GM23338 (cell line): ENCODE data around the gene CACNA1C.

Source experiments
- EZH2 ChIP-seq: fragments of 200-600 bp; sonication (generic); IDR thresholded peaks from one replicate; pipeline ENCODE4 v1.8.0; 2017; ENCODE audit warnings: antibody characterized with exemption, mild to moderate bottlenecking, low read depth; ENCODE audit not compliant: unreplicated experiment
- EZH2phosphoT487 ChIP-seq: fragments of 200-600 bp; sonication (generic); IDR thresholded peaks from one replicate; pipeline ENCODE4 v1.8.1; 2018; ENCODE audit warnings: antibody characterized with exemption; ENCODE audit not compliant: unreplicated experiment
- JUNB ChIP-seq: IDR thresholded peaks from one replicate; pipeline ENCODE4 v1.6.1; 2016; ENCODE audit warnings: antibody characterized with exemption; ENCODE audit not compliant: unreplicated experiment
- NANOG ChIP-seq: IDR thresholded peaks from 2 replicates; pipeline ENCODE4 v1.6.1; 2016; ENCODE audit warnings: antibody characterized with exemption, borderline replicate concordance
- POLR2AphosphoS5 ChIP-seq: IDR thresholded peaks from 2 replicates; pipeline ENCODE4 v1.6.1; 2016; ENCODE audit warnings: antibody characterized with exemption, low read depth
- STAT1 ChIP-seq: IDR thresholded peaks from one replicate; pipeline ENCODE4 v1.6.1; 2016; ENCODE audit warnings: antibody characterized with exemption; ENCODE audit not compliant: unreplicated experiment
- ZNF331 ChIP-seq: fragments of 250-450 bp; sonication (Bioruptor Pico); IDR thresholded peaks from 2 replicates; pipeline ENCODE4 v1.5.0; 2020; ENCODE audit warnings: low read depth, mild to moderate bottlenecking, moderate library complexity
- TF ChIP-seq, protein P1 (sequence below), 2 experiments: fragments of 200-600 bp in 1 of 2; sonication (generic) in 1 of 2; conservative IDR thresholded peaks; 2 replicates each; pipeline versions ENCODE4 v1.5.1 to v1.6.1; 2016 to 2017; ENCODE audit warnings: antibody characterized with exemption in 2 of 2, low read depth in 2 of 2, mild to moderate bottlenecking in 2 of 2, moderate library complexity in 1 of 2
- TF ChIP-seq, protein P2 (sequence below): IDR thresholded peaks from one replicate; pipeline ENCODE4 v1.6.1; 2018; ENCODE audit warnings: antibody characterized with exemption; ENCODE audit not compliant: unreplicated experiment

DNA sequence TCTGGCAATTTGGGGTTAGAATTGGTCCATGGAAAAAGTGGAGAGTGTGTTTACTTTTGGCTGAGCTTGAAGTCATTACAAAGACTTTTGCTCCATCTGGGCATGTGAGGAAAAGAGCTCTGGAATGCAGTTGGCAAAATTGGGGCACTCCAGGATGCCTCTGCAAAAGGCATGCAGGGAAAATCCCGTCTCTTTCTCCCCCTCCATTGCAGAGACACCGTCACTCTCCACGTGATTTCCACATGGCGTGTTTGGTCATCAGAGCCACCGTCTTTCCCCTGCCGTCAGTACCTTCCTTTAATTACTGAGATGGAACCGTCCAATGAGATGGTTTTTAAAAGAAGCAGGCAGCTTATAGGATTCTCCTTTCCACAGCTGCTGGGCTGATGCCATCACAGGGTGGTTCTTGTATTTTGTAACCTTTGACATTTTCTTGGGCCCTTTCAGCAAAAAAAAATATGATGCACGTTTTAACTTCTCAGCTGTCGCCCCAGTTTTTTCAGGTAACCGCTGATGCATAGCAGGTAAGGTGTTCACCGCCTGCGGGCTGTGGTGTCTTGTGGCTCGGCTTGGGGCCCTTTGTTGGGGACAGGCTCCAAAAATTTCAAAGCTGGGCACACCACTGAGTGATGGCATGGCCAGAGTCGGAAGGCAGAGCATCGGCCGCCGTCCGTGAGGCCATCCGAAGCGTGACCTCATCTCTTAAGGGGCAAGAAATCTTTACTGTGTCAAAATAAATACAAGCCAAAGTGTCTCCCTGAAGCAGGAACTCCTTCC is 68.4 kb downstream of the CACNA1C start:
- TF ChIP-seq, protein P1, sequence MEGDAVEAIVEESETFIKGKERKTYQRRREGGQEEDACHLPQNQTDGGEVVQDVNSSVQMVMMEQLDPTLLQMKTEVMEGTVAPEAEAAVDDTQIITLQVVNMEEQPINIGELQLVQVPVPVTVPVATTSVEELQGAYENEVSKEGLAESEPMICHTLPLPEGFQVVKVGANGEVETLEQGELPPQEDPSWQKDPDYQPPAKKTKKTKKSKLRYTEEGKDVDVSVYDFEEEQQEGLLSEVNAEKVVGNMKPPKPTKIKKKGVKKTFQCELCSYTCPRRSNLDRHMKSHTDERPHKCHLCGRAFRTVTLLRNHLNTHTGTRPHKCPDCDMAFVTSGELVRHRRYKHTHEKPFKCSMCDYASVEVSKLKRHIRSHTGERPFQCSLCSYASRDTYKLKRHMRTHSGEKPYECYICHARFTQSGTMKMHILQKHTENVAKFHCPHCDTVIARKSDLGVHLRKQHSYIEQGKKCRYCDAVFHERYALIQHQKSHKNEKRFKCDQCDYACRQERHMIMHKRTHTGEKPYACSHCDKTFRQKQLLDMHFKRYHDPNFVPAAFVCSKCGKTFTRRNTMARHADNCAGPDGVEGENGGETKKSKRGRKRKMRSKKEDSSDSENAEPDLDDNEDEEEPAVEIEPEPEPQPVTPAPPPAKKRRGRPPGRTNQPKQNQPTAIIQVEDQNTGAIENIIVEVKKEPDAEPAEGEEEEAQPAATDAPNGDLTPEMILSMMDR (conservative IDR thresholded peaks at IDR 0.05; ENCODE audit: low read depth in 2 of 2) = no peak
- TF ChIP-seq EZH2phosphoT487 (no peak), EZH2 (no peak), JUNB (no peak), POLR2AphosphoS5 (no peak), STAT1 (no peak), ZNF331 (CRISPR knock-in tag) (no peak), NANOG (no peak)
- TF ChIP-seq, protein P2, sequence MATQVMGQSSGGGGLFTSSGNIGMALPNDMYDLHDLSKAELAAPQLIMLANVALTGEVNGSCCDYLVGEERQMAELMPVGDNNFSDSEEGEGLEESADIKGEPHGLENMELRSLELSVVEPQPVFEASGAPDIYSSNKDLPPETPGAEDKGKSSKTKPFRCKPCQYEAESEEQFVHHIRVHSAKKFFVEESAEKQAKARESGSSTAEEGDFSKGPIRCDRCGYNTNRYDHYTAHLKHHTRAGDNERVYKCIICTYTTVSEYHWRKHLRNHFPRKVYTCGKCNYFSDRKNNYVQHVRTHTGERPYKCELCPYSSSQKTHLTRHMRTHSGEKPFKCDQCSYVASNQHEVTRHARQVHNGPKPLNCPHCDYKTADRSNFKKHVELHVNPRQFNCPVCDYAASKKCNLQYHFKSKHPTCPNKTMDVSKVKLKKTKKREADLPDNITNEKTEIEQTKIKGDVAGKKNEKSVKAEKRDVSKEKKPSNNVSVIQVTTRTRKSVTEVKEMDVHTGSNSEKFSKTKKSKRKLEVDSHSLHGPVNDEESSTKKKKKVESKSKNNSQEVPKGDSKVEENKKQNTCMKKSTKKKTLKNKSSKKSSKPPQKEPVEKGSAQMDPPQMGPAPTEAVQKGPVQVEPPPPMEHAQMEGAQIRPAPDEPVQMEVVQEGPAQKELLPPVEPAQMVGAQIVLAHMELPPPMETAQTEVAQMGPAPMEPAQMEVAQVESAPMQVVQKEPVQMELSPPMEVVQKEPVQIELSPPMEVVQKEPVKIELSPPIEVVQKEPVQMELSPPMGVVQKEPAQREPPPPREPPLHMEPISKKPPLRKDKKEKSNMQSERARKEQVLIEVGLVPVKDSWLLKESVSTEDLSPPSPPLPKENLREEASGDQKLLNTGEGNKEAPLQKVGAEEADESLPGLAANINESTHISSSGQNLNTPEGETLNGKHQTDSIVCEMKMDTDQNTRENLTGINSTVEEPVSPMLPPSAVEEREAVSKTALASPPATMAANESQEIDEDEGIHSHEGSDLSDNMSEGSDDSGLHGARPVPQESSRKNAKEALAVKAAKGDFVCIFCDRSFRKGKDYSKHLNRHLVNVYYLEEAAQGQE = no peak
